ENCODE measurements around the gene TAS2R3.

DNA sequence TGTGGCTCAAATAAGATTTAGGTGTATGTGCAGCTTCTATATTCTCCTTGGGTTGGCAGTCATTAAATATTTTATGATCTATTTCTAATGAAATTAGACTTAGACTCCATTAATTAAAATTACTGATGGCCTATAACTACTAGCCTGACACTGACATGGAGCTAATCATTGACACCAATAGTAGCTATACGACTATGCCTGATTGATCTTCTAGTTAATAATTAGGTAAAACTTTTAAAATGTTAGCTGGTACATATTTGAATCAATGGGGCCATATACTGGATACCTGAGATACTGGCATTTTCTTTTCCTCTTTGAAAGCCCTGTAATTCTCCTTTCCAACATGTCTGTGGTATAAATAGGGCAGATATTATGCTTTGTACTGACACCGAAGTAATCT, 41.4 kb upstream of the TAS2R3 start:
- TF ChIP-seq, protein P1, sequence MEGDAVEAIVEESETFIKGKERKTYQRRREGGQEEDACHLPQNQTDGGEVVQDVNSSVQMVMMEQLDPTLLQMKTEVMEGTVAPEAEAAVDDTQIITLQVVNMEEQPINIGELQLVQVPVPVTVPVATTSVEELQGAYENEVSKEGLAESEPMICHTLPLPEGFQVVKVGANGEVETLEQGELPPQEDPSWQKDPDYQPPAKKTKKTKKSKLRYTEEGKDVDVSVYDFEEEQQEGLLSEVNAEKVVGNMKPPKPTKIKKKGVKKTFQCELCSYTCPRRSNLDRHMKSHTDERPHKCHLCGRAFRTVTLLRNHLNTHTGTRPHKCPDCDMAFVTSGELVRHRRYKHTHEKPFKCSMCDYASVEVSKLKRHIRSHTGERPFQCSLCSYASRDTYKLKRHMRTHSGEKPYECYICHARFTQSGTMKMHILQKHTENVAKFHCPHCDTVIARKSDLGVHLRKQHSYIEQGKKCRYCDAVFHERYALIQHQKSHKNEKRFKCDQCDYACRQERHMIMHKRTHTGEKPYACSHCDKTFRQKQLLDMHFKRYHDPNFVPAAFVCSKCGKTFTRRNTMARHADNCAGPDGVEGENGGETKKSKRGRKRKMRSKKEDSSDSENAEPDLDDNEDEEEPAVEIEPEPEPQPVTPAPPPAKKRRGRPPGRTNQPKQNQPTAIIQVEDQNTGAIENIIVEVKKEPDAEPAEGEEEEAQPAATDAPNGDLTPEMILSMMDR (IDR thresholded peaks at IDR 0.05; ENCODE audit: low read depth, low read length, missing input control): no peak
- no peak for TF ChIP-seq RAD21 (IDR thresholded peaks at IDR 0.05)
- TF ChIP-seq TAF1 (conservative IDR thresholded peaks at IDR 0.05): no peak
- TF ChIP-seq, protein P2, sequence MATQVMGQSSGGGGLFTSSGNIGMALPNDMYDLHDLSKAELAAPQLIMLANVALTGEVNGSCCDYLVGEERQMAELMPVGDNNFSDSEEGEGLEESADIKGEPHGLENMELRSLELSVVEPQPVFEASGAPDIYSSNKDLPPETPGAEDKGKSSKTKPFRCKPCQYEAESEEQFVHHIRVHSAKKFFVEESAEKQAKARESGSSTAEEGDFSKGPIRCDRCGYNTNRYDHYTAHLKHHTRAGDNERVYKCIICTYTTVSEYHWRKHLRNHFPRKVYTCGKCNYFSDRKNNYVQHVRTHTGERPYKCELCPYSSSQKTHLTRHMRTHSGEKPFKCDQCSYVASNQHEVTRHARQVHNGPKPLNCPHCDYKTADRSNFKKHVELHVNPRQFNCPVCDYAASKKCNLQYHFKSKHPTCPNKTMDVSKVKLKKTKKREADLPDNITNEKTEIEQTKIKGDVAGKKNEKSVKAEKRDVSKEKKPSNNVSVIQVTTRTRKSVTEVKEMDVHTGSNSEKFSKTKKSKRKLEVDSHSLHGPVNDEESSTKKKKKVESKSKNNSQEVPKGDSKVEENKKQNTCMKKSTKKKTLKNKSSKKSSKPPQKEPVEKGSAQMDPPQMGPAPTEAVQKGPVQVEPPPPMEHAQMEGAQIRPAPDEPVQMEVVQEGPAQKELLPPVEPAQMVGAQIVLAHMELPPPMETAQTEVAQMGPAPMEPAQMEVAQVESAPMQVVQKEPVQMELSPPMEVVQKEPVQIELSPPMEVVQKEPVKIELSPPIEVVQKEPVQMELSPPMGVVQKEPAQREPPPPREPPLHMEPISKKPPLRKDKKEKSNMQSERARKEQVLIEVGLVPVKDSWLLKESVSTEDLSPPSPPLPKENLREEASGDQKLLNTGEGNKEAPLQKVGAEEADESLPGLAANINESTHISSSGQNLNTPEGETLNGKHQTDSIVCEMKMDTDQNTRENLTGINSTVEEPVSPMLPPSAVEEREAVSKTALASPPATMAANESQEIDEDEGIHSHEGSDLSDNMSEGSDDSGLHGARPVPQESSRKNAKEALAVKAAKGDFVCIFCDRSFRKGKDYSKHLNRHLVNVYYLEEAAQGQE (IDR thresholded peaks at IDR 0.05): no peak
- no peak for TF ChIP-seq YY1 (IDR thresholded peaks at IDR 0.05)
